ENCODE measurements around the gene ABCD3. TPM values are rescaled to one million over a fixed set of nuclear protein-coding genes. Genes with fewer than 3 reads are reported as not detected.

Gene ABCD3
- total and polyA plus RNA-seq, 2 experiments from 2014 or later: 31.8 to 41.7 TPM

DNA sequence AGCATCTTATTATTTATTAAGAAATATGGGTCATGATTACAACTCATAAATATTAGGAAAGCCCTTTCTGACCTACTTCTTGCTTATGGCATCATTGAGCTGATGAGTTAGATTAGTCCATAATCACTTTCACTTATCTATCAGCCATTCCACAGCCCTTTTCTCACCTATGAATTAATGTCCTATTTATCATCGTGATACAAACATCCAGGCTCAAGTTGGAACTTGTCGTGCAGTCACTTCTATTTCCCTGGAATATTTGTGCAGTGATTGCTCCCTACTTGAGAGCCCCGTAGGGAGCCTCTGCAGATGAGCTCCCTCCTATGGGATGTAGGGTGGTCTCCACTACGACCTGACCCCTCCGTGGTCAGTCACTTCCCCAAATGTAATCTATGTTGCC lies 131.5 kb downstream of the ABCD3 start:
- 92 to 94% methylated on average over 5 of the region's 5 CpGs for WGBS, 2 experiments (ENCODE audit: low coverage in 1 of 2, low lambda C conversion rate in 2 of 2, missing lambda C conversion rate in 2 of 2)
- in situ Hi-C loops (cut with MboI): no loop called here
- no peaks in the 10 kb centered on the region for H3K9me3 ChIP-seq (ENCODE audit: low read depth)
- H3K9ac ChIP-seq: no peak overlapping the region
- no peak for DNase-seq
- no peaks in the 10 kb centered on the region for H3K36me3 ChIP-seq (ENCODE audit: low read depth)
- H3K9me2 ChIP-seq (ENCODE audit: insufficient read depth): no peaks in the 10 kb centered on the region
- no peak overlapping the region for H3K27ac ChIP-seq
- H3F3A ChIP-seq (ENCODE audit: insufficient read depth): peaks cover 8% of the 10 kb centered on the region
- no peak overlapping the region for H2AFZ ChIP-seq
- H3K4me1 ChIP-seq (ENCODE audit: insufficient read depth): peaks cover 11% of the 10 kb centered on the region
- H3K4me3 ChIP-seq: no peak overlapping the region
- H3K27me3 ChIP-seq (replicated peaks; ENCODE audit: insufficient read depth): no peaks in the 10 kb centered on the region
- no peak overlapping the region for H3K4me2 ChIP-seq (ENCODE audit: unreplicated experiment)
- H4K20me1 ChIP-seq (ENCODE audit: insufficient read depth): no peaks in the 10 kb centered on the region
- no peak for TF ChIP-seq EZH2phosphoT487 (IDR thresholded peaks at IDR 0.05; ENCODE audit: insufficient read depth, low read depth)
- TF ChIP-seq EZH2 (IDR thresholded peaks at IDR 0.05; ENCODE audit: insufficient read depth, poor library complexity, severe bottlenecking): no peak
- H3K79me2 ChIP-seq (ENCODE audit: insufficient read depth): no peaks in the 10 kb centered on the region

DNA sequence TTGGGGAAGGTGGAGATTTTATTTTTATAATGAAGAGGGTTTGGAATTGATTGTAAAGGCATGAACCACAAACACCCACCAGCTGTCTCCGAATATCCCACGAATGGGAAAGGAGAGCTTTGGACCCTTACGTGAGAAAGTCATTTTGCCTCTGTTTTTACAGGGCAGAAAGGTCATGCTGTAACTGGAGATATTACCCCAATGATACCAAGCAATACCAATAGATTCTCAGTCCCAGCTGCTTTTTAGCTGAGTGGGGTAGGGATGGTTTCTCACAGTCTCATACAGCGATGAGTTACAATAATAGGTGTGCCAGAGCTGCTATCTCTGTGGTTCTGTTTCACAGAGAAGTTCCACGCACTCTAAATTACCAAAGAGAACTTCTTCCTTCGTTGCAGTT lies 132.2 kb downstream of the ABCD3 start:
- H2AFZ ChIP-seq: no peak overlapping the region
- no peak overlapping the region for H3K27ac ChIP-seq
- H3K4me3 ChIP-seq: no peak overlapping the region
- no peaks in the 10 kb centered on the region for H3K36me3 ChIP-seq (ENCODE audit: low read depth)
- in situ Hi-C loops (cut with MboI): no loop called here
- no peaks in the 10 kb centered on the region for H3K79me2 ChIP-seq (ENCODE audit: insufficient read depth)
- no peaks in the 10 kb centered on the region for H4K20me1 ChIP-seq (ENCODE audit: insufficient read depth)
- no peak overlapping the region for H3K4me2 ChIP-seq (ENCODE audit: unreplicated experiment)
- TF ChIP-seq EZH2phosphoT487 (IDR thresholded peaks at IDR 0.05; ENCODE audit: insufficient read depth, low read depth): no peak
- no peak for TF ChIP-seq EZH2 (IDR thresholded peaks at IDR 0.05; ENCODE audit: insufficient read depth, poor library complexity, severe bottlenecking)
- H3K9ac ChIP-seq: no peak overlapping the region
- H3K4me1 ChIP-seq (ENCODE audit: insufficient read depth): peaks cover 5% of the 10 kb centered on the region
- 83 to 90% methylated on average over 6 of the region's 6 CpGs for WGBS, 2 experiments (ENCODE audit: low coverage in 1 of 2, low lambda C conversion rate in 2 of 2, missing lambda C conversion rate in 2 of 2)
- no peaks in the 10 kb centered on the region for H3K9me3 ChIP-seq (ENCODE audit: low read depth)
- no peak for DNase-seq
- H3K9me2 ChIP-seq (ENCODE audit: insufficient read depth): no peaks in the 10 kb centered on the region
- H3K27me3 ChIP-seq (replicated peaks; ENCODE audit: insufficient read depth): no peaks in the 10 kb centered on the region
- peaks cover 1% of the 10 kb centered on the region for H3F3A ChIP-seq (ENCODE audit: insufficient read depth)

GRCh38 chr1:94550800-94551241 lies 132.6 kb downstream of the ABCD3 start:
- in situ Hi-C loops (cut with MboI): no loop called here
- DNase-seq: no peak
- H3K4me2 ChIP-seq (ENCODE audit: unreplicated experiment): no peak overlapping the region
- H4K20me1 ChIP-seq (ENCODE audit: insufficient read depth): no peaks in the 10 kb centered on the region
- H3K4me1 ChIP-seq (ENCODE audit: insufficient read depth): peaks cover under 1% of the 10 kb centered on the region; the same call in 1 of the 2 replicates
- H3K9me2 ChIP-seq (ENCODE audit: insufficient read depth): no peaks in the 10 kb centered on the region
- no peaks in the 10 kb centered on the region; the same call in 1 of the 2 replicates for H3F3A ChIP-seq (ENCODE audit: insufficient read depth)
- no peaks in the 10 kb centered on the region for H3K79me2 ChIP-seq (ENCODE audit: insufficient read depth)
- no peak overlapping the region for H3K9ac ChIP-seq
- no peak overlapping the region for H3K4me3 ChIP-seq
- no peaks in the 10 kb centered on the region for H3K36me3 ChIP-seq (ENCODE audit: low read depth)
- no peak overlapping the region for H2AFZ ChIP-seq
- H3K27me3 ChIP-seq (replicated peaks; ENCODE audit: insufficient read depth): no peaks in the 10 kb centered on the region
- H3K9me3 ChIP-seq (ENCODE audit: low read depth): no peaks in the 10 kb centered on the region
- H3K27ac ChIP-seq: no peak overlapping the region
- WGBS, 2 experiments (ENCODE audit: low coverage in 1 of 2, low lambda C conversion rate in 2 of 2, missing lambda C conversion rate in 2 of 2): 88 to 89% methylated on average over 5 of the region's 5 CpGs
- TF ChIP-seq EZH2phosphoT487 (IDR thresholded peaks at IDR 0.05; ENCODE audit: insufficient read depth, low read depth) (no peak), EZH2 (IDR thresholded peaks at IDR 0.05; ENCODE audit: insufficient read depth, poor library complexity, severe bottlenecking) (no peak)

GRCh38 chr1:94551449-94551848 lies 133.3 kb downstream of the ABCD3 start:
- H3K27me3 ChIP-seq (replicated peaks; ENCODE audit: insufficient read depth): no peaks in the 10 kb centered on the region
- H3K4me1 ChIP-seq (ENCODE audit: insufficient read depth): no peaks in the 10 kb centered on the region
- no peak overlapping the region for H3K27ac ChIP-seq
- no peaks in the 10 kb centered on the region for H3F3A ChIP-seq (ENCODE audit: insufficient read depth)
- DNase-seq: no peak
- H3K4me2 ChIP-seq (ENCODE audit: unreplicated experiment): no peak overlapping the region
- in situ Hi-C loops (cut with MboI): no loop called here
- no peak overlapping the region for H3K9ac ChIP-seq
- 95 to 96% methylated on average over 7 of the region's 7 CpGs for WGBS, 2 experiments (ENCODE audit: low coverage in 1 of 2, low lambda C conversion rate in 2 of 2, missing lambda C conversion rate in 2 of 2)
- H3K4me3 ChIP-seq: no peak overlapping the region
- H3K36me3 ChIP-seq (ENCODE audit: low read depth): no peaks in the 10 kb centered on the region
- no peak for TF ChIP-seq EZH2 (IDR thresholded peaks at IDR 0.05; ENCODE audit: insufficient read depth, poor library complexity, severe bottlenecking)
- TF ChIP-seq EZH2phosphoT487 (IDR thresholded peaks at IDR 0.05; ENCODE audit: insufficient read depth, low read depth): no peak
- H3K79me2 ChIP-seq (ENCODE audit: insufficient read depth): no peaks in the 10 kb centered on the region
- no peaks in the 10 kb centered on the region for H3K9me3 ChIP-seq (ENCODE audit: low read depth)
- H3K9me2 ChIP-seq (ENCODE audit: insufficient read depth): no peaks in the 10 kb centered on the region
- no peaks in the 10 kb centered on the region for H4K20me1 ChIP-seq (ENCODE audit: insufficient read depth)
- no peak overlapping the region for H2AFZ ChIP-seq

- WGBS, 2 experiments (ENCODE audit: low coverage in 1 of 2, low lambda C conversion rate in 2 of 2, missing lambda C conversion rate in 2 of 2): 88 to 91% methylated on average over 8 of the region's 8 CpGs
- H3K27ac ChIP-seq: no peak overlapping the region
- H3K4me2 ChIP-seq (ENCODE audit: unreplicated experiment): no peak overlapping the region
Observed at GRCh38 chr1:94552071-94552586, 133.9 kb downstream of the ABCD3 start.

More at GRCh38 chr1:94552071-94552586, 133.9 kb downstream of the ABCD3 start:
- Histone ChIP-seq H3K4me1 (ENCODE audit: insufficient read depth) (no peaks in the 10 kb centered on the region), H3K9me3 (ENCODE audit: low read depth) (no peaks in the 10 kb centered on the region), H4K20me1 (ENCODE audit: insufficient read depth) (no peaks in the 10 kb centered on the region), H3K36me3 (ENCODE audit: low read depth) (no peaks in the 10 kb centered on the region), H3K27me3 (replicated peaks; ENCODE audit: insufficient read depth) (no peaks in the 10 kb centered on the region), H3K9ac (no peak overlapping the region), H3F3A (ENCODE audit: insufficient read depth) (no peaks in the 10 kb centered on the region), H3K4me3 (no peak overlapping the region), H3K9me2 (ENCODE audit: insufficient read depth) (no peaks in the 10 kb centered on the region), H2AFZ (no peak overlapping the region), H3K79me2 (ENCODE audit: insufficient read depth) (no peaks in the 10 kb centered on the region)
- DNase-seq: no peak
- TF ChIP-seq EZH2 (IDR thresholded peaks at IDR 0.05; ENCODE audit: insufficient read depth, poor library complexity, severe bottlenecking): no peak
- TF ChIP-seq EZH2phosphoT487 (IDR thresholded peaks at IDR 0.05; ENCODE audit: insufficient read depth, low read depth): no peak
- in situ Hi-C loops (cut with MboI): no loop called here

Measured in GM23248 (cell line).